Measurements from ENCODE around the gene DCXR.

DCXR gene

DNA sequence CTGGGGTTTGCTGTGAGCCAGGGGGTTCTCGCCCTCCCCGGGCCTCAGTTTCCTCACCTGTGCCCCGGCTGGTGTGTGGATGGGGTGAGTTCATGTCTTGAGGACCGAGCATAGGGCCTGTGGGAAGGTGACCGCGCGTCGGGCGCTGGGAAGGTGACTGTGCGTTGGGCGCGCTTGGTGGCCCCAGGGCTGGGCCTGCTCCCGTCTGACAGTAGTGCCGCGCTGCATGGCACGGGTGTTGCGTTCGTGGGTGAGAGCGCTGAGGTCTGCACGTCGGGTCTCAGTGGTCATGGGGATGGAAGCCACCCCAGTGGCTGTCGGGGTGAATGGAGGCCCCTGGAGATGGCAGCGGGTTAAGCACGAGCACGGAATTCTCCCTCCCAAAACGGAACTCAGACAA lies 50.9 kb downstream of the DCXR start:
- H3K4me3 ChIP-seq: no peak overlapping the region
- peaks cover 15% of the 10 kb centered on the region; the same call in 1 of the 2 replicates for H3K36me3 ChIP-seq (ENCODE audit: insufficient read depth, low read length)
- H3K9me3 ChIP-seq (ENCODE audit: low read depth, low read length): no peaks in the 10 kb centered on the region
- H3K27ac ChIP-seq: no peak overlapping the region
- no peak for DNase-seq (ENCODE audit: low read depth, low spot score)
- no peak overlapping the region for H3K9ac ChIP-seq (ENCODE audit: insufficient read length)
- TF ChIP-seq POLR2AphosphoS5 (IDR thresholded peaks at IDR 0.05; ENCODE audit: borderline replicate concordance, low read depth, low read length): no peak
- no peak for TF ChIP-seq EZH2 (IDR thresholded peaks at IDR 0.05)

Measured in SK-N-MC (cell line).